ENCODE results near the gene MTCL3.

The MTCL3 gene

DNA sequence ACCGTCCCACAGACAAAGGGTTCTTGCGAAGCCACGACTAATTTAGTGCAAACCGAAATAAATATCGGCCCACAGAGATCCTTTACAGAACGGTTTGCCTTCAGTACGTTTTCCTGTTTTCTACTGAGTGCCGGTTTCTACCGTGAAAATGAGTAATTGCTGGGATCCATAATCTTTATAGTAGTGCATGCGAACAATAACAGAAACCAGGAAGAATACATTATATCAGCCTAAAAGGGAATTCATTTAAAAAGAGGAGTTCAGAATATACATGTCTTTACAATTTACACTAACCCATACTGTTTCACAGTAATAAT, 292 bp upstream of the MTCL3 start (continued):
- TF ChIP-seq ZBTB33 (IDR thresholded peaks at IDR 0.05): no peak

DNA sequence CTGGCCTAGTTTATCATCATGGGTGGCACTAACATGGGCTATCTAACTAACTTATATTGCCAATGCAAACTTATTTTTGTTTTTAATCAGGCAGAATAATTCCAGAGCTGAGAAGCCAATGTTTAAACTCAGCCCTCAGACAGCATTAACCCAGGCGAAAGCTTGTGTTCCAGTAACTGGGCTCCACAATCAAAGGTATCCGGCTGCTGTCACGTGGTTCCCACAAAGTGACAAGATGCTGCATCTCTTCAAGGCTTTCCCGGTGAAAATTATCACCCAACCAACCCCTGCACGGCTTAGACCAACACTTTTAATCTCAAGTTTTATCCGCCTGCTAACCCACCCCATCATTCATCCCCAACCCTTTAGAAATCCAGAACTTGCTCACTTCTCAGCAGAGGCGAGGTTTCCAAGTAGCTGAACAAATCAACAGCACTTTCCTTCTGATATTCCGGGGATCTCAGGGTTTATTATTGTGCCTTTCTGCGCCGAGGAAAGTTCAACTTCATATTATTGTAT, 885 bp downstream of the MTCL3 start:
- Histone ChIP-seq H3K27me3 (ENCODE audit: control insufficient read depth in 4 of 4, insufficient read depth in 4 of 4, low read length in 3 of 4) (peaks cover 0 to 30% (median 12%) of the 10 kb centered on the region in 4 donors), H3K27ac (ENCODE audit: low read depth in 1 of 2, low read length in 2 of 2) (no peak overlapping the region), H3K4me3 (ENCODE audit: low read depth in 1 of 3, low read length in 3 of 3) (no peak overlapping the region), H3K9me3 (ENCODE audit: control insufficient read depth in 4 of 4, low read length in 3 of 4) (no peaks in the 10 kb centered on the region), H3K4me1 (ENCODE audit: control insufficient read depth in 4 of 4, insufficient read depth in 4 of 4, low read length in 3 of 4) (peaks cover 11 to 28% (median 16%) of the 10 kb centered on the region in 4 donors), H3K36me3 (ENCODE audit: control insufficient read depth in 4 of 4, insufficient read depth in 3 of 4, low read depth in 1 of 4, low read length in 3 of 4) (no peaks in the 10 kb centered on the region), H3K9ac (ENCODE audit: low read depth in 1 of 2, low read length in 2 of 2) (no peak overlapping the region)
- no peak for TF ChIP-seq HNF4G (IDR thresholded peaks at IDR 0.05)
- no peak for TF ChIP-seq NR2F2 (IDR thresholded peaks at IDR 0.05)
- TF ChIP-seq JUND (IDR thresholded peaks at IDR 0.05): no peak
- TF ChIP-seq TAF1 (conservative IDR thresholded peaks at IDR 0.05): no peak
- TF ChIP-seq, protein P1, sequence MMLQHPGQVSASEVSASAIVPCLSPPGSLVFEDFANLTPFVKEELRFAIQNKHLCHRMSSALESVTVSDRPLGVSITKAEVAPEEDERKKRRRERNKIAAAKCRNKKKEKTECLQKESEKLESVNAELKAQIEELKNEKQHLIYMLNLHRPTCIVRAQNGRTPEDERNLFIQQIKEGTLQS (IDR thresholded peaks at IDR 0.05): no peak
- no peak for TF ChIP-seq HNF4A (conservative IDR thresholded peaks at IDR 0.05)
- no peak for TF ChIP-seq CTCF (IDR thresholded peaks at IDR 0.05; ENCODE audit: low read depth, low read length, missing input control)
- no peak for TF ChIP-seq MAX (IDR thresholded peaks at IDR 0.05)
- DNase-seq (ENCODE audit: low spot score): no peak
- WGBS: 11% methylated on average over 10 of the region's 10 CpGs

DNA sequence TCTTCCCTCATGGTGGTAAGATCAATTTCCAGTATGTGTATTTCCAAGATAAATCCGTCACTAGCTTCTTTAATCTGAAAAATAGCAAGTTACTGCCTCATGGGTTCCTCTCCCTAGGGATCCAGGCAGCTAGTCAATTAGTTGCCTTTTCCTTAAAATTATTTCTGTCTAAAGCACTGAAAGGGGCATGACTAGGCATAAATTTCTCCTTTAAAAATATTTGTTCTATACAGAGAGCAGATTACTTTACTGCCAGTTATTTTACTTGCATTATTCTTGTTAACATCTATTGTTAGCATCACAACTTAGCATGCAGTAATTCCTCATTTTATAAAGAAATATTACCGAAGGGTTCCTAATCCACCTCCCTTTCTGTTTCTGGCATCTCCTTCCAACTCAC, 1.4 kb downstream of the MTCL3 start:
- Histone ChIP-seq H3K27me3 (ENCODE audit: control insufficient read depth in 4 of 4, insufficient read depth in 4 of 4, low read length in 3 of 4) (peaks cover 0 to 30% (median 12%) of the 10 kb centered on the region in 4 donors), H3K9me3 (ENCODE audit: control insufficient read depth in 4 of 4, low read length in 3 of 4) (no peaks in the 10 kb centered on the region), H3K27ac (ENCODE audit: low read depth in 1 of 2, low read length in 2 of 2) (no peak overlapping the region), H3K4me3 (ENCODE audit: low read depth in 1 of 3, low read length in 3 of 3) (no peak overlapping the region), H3K36me3 (ENCODE audit: control insufficient read depth in 4 of 4, insufficient read depth in 3 of 4, low read depth in 1 of 4, low read length in 3 of 4) (no peaks in the 10 kb centered on the region), H3K4me1 (ENCODE audit: control insufficient read depth in 4 of 4, insufficient read depth in 4 of 4, low read length in 3 of 4) (peaks cover 11 to 28% (median 16%) of the 10 kb centered on the region in 4 donors), H3K9ac (ENCODE audit: low read depth in 1 of 2, low read length in 2 of 2) (no peak overlapping the region)
- DNase-seq (ENCODE audit: low spot score): no peak
- 69% methylated on average over 2 of the region's 2 CpGs for WGBS
- TF ChIP-seq SP1 (IDR thresholded peaks at IDR 0.05) (no peak), NR2F2 (IDR thresholded peaks at IDR 0.05) (no peak), CTCF (IDR thresholded peaks at IDR 0.05; ENCODE audit: low read depth, low read length, missing input control) (no peak), RXRA (IDR thresholded peaks at IDR 0.05) (no peak), FOXA1 (IDR thresholded peaks at IDR 0.05) (no peak), REST (IDR thresholded peaks at IDR 0.05) (no peak), ZBTB33 (IDR thresholded peaks at IDR 0.05) (no peak), HNF4A (conservative IDR thresholded peaks at IDR 0.05) (no peak), GABPA (IDR thresholded peaks at IDR 0.05 in 1 of 2, conservative IDR thresholded peaks at IDR 0.05 in 1 of 2) (no peak), YY1 (IDR thresholded peaks at IDR 0.05) (no peak), EGR1 (IDR thresholded peaks at IDR 0.05; ENCODE audit: low read depth in 2 of 2) (no peak), MAX (IDR thresholded peaks at IDR 0.05) (no peak), FOXA2 (IDR thresholded peaks at IDR 0.05) (no peak), JUND (IDR thresholded peaks at IDR 0.05) (no peak), HNF4G (IDR thresholded peaks at IDR 0.05) (no peak), RAD21 (IDR thresholded peaks at IDR 0.05) (no peak)
